Measurements from ENCODE around the gene TMX1.
A peak's percentile ranks its signal among the peaks of the same experiment; 100 is the strongest.

Gene TMX1, protein sequence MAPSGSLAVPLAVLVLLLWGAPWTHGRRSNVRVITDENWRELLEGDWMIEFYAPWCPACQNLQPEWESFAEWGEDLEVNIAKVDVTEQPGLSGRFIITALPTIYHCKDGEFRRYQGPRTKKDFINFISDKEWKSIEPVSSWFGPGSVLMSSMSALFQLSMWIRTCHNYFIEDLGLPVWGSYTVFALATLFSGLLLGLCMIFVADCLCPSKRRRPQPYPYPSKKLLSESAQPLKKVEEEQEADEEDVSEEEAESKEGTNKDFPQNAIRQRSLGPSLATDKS

DNA sequence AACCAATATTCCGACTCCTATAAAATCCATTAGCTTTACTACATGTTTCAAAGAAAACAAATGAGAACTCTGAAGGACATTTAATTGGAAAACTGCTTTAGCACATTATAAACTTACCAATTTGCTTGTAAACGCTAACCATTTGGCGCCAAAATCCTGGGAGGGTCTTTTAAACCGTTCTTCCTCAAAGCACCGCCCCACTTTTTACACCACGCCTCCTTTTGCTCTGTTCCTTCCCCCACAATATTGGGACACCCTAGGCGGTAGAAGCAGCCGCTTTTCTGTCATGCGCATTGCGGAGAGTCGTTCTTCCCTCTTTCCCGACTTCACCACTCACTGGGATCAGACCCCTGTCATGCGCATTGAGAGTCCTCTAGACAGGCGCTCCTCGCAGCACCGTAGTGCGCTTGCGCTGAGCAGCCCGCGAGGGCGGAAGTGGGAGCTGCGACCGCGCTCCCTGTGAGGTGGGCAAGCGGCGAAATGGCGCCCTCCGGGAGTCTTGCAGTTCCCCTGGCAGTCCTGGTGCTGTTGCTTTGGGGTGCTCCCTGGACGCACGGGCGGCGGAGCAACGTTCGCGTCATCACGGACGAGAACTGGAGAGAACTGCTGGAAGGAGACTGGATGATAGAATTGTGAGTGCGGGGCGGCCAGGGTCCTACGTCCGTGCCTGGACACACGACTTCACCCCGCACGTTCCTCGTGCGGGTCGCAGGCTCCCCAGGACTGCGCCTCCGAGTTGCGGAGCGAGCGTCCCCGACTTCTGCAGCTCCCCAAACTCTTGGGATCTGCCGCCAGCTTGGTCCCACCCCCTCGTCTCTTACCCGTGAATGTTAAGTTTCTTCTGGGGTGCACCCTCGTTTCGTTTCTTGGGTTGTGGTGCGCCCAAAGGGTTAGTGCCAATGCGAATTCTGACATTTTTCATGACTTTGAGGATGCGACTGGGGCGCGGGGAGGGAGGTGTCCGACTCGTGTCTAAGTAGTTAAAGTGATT lies at the start of gene TMX1:
TSS of gene TMX1 (plus strand) at position 435 of the 991 bp plus-strand sequence. CDS start at position 481, 46 bp downstream.
- peak within 1 kb of the TSS; percentile 94 for H3K4me3 ChIP-seq (ENCODE audit: low read depth, low read length)
- TF ChIP-seq, protein P1, sequence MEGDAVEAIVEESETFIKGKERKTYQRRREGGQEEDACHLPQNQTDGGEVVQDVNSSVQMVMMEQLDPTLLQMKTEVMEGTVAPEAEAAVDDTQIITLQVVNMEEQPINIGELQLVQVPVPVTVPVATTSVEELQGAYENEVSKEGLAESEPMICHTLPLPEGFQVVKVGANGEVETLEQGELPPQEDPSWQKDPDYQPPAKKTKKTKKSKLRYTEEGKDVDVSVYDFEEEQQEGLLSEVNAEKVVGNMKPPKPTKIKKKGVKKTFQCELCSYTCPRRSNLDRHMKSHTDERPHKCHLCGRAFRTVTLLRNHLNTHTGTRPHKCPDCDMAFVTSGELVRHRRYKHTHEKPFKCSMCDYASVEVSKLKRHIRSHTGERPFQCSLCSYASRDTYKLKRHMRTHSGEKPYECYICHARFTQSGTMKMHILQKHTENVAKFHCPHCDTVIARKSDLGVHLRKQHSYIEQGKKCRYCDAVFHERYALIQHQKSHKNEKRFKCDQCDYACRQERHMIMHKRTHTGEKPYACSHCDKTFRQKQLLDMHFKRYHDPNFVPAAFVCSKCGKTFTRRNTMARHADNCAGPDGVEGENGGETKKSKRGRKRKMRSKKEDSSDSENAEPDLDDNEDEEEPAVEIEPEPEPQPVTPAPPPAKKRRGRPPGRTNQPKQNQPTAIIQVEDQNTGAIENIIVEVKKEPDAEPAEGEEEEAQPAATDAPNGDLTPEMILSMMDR (IDR thresholded peaks at IDR 0.05; ENCODE audit: low read depth, low read length, missing control alignments) = peak; percentile 16
- in situ Hi-C loops (cut with HindIII; ENCODE audit: low sequenced_read_pairs) = no loop called here
- peak; percentile 98 for DNase-seq (ENCODE audit: low read depth)

DNA sequence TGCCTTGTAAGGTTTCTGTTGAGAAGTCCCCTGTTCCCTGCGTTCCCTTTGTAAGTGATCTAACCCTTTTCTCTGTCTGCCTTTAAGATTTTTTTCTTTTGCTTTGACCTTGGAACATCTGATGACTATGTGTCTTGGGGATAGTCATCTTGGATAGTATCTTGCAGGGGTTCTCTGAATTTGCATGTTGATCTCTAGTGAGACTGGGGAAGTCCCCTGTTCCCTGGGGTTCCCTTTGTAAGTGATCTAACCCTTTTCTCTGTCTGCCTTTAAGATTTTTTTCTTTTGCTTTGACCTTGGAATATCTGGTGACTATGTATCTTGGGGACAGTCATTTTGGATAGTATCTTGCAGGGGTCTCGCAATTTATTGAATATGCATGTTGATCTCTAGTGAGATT lies 38.2 kb upstream of the TMX1 start:
- no peak for DNase-seq (ENCODE audit: low read depth)
- in situ Hi-C loops (cut with HindIII; ENCODE audit: low sequenced_read_pairs) = loop anchor here (25.0 kb wide), 1 partner anchor 240 kb away; no protein-coding TSS in a partner anchor
- no peak overlapping the region for H3K4me3 ChIP-seq (ENCODE audit: low read depth, low read length)
- TF ChIP-seq, protein P1 (IDR thresholded peaks at IDR 0.05; ENCODE audit: low read depth, low read length, missing control alignments) = no peak

DNA sequence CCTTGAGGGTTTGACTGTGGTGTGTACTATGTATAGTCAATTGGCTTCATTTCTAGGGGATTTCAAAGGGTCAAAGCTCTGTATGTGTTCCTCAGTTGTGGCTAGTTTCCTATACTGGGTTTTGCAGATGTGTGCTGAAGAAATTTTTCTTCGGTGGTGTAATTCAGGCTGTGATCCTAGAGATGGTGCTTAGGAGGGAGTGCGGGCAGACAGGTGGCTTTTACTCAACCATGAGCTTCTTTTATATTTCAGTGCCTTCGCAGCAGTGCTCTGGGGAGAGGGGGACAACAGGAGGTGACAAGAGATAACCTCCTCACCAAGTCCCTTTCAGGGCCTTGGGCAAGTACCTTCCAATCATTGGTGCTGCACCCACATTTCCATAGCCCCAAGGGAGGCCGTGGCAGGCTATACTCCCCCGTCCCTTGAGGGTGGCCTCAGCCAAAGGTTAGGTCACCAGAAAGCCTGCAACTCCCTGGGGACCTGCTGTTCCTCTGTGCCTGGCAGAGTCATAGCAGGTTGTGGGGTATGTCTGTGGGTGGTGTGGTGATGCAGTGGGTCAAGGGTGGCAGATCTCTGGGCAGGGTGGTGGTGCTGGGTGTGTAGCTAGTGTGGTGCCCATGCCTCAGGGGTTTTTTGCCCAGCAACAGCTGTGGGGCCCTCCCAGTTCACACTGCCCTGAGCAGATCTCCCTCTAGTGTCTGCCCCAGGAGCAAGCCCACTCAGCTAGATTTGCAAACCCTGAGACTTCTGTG lies 37.0 kb upstream of the TMX1 start:
- in situ Hi-C loops (cut with HindIII; ENCODE audit: low sequenced_read_pairs) = loop anchor here (25.0 kb wide), 1 partner anchor 241 kb away; no protein-coding TSS in a partner anchor
- TF ChIP-seq, protein P1 (IDR thresholded peaks at IDR 0.05; ENCODE audit: low read depth, low read length, missing control alignments) = no peak
- H3K4me3 ChIP-seq (ENCODE audit: low read depth, low read length) = no peak overlapping the region
- no peak for DNase-seq (ENCODE audit: low read depth)

DNA sequence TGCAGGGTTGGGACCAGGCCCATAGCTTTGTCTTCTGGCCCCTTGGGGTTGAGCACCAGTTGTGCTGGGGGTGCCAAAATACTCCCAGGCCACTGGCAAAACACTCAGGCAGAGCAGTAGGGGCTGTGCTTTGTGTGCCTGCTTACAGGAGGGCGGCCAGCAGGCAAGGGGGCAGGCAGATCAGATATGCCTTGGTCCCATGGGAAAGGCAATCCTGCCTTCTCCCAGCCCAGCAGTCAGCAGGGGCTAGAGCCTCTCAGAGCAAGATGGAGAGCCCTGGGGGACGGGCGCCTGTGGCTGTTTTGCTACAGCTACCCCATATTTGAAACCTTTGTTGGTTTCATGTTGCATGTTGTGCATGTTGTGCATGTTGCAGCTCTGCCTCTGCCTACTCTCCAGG lies 36.2 kb upstream of the TMX1 start:
- TF ChIP-seq, protein P1 (IDR thresholded peaks at IDR 0.05; ENCODE audit: low read depth, low read length, missing control alignments) = no peak
- in situ Hi-C loops (cut with HindIII; ENCODE audit: low sequenced_read_pairs) = loop anchor here (25.0 kb wide), 1 partner anchor 242 kb away; no protein-coding TSS in a partner anchor
- no peak overlapping the region for H3K4me3 ChIP-seq (ENCODE audit: low read depth, low read length)
- no peak for DNase-seq (ENCODE audit: low read depth)

DNA sequence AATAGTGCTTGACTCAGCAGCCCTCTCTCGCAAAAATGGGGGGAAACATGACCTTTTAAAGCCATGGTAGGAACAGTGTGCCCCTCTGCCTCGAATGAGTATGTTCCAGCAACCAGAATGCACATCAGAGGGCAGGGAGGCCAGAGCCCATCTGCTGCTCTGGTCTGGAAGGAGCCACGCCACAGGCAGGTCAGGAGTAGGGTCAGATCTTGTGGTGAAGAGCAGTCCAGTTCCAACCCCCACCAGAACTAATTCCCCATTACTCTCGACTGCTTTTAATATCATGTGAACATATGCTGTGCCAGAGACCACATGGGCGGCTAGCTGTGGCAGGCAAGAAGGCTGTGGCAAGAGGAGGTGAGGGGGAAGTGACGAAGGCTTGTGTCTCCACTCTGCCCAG lies 34.6 kb upstream of the TMX1 start:
- no peak overlapping the region for H3K4me3 ChIP-seq (ENCODE audit: low read depth, low read length)
- TF ChIP-seq, protein P1 (IDR thresholded peaks at IDR 0.05; ENCODE audit: low read depth, low read length, missing control alignments) = no peak
- in situ Hi-C loops (cut with HindIII; ENCODE audit: low sequenced_read_pairs) = loop anchor here (25.0 kb wide), 1 partner anchor 243 kb away; no protein-coding TSS in a partner anchor
- peak; percentile 2 for DNase-seq (ENCODE audit: low read depth)

DNA sequence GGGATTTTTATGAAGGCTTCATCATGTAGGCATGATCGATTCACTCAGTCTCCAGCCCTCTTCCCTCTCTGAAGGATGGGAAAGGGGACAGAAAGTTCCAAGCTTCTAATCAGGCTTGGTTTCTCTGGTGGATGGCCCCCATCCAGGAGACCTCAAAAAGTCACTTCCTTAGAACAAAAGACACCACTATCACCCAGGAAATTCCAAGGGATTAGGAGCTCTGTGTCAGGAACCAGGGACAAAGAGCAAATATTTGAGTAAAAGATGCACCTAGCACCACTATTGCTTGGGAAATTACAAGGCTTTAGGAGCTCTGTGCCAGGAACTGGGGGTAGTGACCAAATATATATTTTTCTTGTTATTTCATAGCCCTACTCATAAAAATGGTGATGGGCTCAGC lies 33.6 kb upstream of the TMX1 start:
- H3K4me3 ChIP-seq (ENCODE audit: low read depth, low read length) = no peak overlapping the region
- in situ Hi-C loops (cut with HindIII; ENCODE audit: low sequenced_read_pairs) = loop anchor here (25.0 kb wide), 1 partner anchor 244 kb away; no protein-coding TSS in a partner anchor
- no peak for DNase-seq (ENCODE audit: low read depth)
- TF ChIP-seq, protein P1 (IDR thresholded peaks at IDR 0.05; ENCODE audit: low read depth, low read length, missing control alignments) = no peak
